ENCODE data around the gene EOLA1. TPM values are rescaled to one million over a fixed set of nuclear protein-coding genes. Genes with fewer than 3 reads are reported as not detected.

EOLA1 gene
- polyA plus RNA-seq, 1 donor (not counting 4 experiments of a cell fraction or from before 2014, with no cell fraction given): 9.3 TPM

DNA sequence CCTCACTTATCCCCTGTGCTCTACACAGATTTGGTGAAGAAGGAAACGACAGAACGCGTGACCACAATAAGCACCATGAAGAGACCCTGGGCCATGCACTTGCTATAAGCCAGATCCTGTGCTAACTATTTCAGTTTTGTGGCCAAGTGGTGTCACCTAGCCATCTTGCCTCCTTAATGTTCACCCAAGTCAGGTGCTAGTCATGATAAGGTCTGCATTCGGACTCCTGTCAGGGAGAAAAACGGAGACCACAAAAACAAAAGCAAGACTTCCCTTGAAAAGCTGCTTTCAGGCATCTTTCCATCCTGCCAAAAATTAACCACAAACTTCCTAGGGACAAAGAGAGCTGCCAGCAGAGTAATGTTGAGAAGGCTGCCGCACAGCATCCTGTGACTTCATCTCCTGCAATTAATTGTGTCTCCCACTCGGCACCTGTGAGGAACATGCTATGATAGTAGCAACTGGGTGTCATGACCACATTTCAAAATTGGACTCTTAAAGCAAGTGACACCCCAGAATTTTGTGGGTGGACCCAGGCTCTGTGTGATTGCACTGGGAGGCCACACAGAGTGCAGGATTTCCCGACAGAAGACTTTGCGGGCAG lies 26.9 kb upstream of the EOLA1 start:
- H3K9me3 ChIP-seq (ENCODE audit: control insufficient read depth, low read depth, low read length): no peaks in the 10 kb centered on the region
- no peak overlapping the region for H2AFZ ChIP-seq (ENCODE audit: control insufficient read depth, low read length)
- H3K4me3 ChIP-seq (ENCODE audit: control insufficient read depth in 2 of 3, extremely low read depth in 1 of 3, insufficient read depth in 2 of 3, low read depth in 1 of 3, low read length in 3 of 3): no peak overlapping the region
- H3K9ac ChIP-seq (ENCODE audit: control insufficient read depth, extremely low read depth, insufficient read depth, low read length): no peak overlapping the region
- no peaks in the 10 kb centered on the region for H4K20me1 ChIP-seq (ENCODE audit: control insufficient read depth, extremely low read depth, insufficient read depth, low read length)
- no peaks in the 10 kb centered on the region for H3K27me3 ChIP-seq (ENCODE audit: control insufficient read depth, extremely low read depth, insufficient read depth, low read length)
- H3K9me1 ChIP-seq (ENCODE audit: control insufficient read depth, extremely low read depth, insufficient read depth, low read length): no peaks in the 10 kb centered on the region
- no peak overlapping the region for H3K27ac ChIP-seq (ENCODE audit: control insufficient read depth, insufficient read depth, low read length)
- DNase-seq (ENCODE audit: low read depth, low spot score): no peak
- dilution Hi-C loops (cut with MboI; ENCODE audit: extremely low pct_ligation_motif_present, low sequenced_read_pairs): no loop called here
- H3K36me3 ChIP-seq (ENCODE audit: control insufficient read depth in 2 of 2, extremely low read depth in 1 of 2, insufficient read depth in 2 of 2, low read length in 2 of 2): no peaks in the 10 kb centered on the region
- no peaks in the 10 kb centered on the region for H3K79me2 ChIP-seq (ENCODE audit: control insufficient read depth, insufficient read depth, low read length)
- FAIRE-seq: no peak
- H3K4me1 ChIP-seq (ENCODE audit: control insufficient read depth, extremely low read depth, insufficient read depth, low read length): peaks cover 21% of the 10 kb centered on the region
- no peak overlapping the region for H3K4me2 ChIP-seq (ENCODE audit: control insufficient read depth, extremely low read depth, insufficient read depth, low read depth, low read length)
- TF ChIP-seq, protein P1, sequence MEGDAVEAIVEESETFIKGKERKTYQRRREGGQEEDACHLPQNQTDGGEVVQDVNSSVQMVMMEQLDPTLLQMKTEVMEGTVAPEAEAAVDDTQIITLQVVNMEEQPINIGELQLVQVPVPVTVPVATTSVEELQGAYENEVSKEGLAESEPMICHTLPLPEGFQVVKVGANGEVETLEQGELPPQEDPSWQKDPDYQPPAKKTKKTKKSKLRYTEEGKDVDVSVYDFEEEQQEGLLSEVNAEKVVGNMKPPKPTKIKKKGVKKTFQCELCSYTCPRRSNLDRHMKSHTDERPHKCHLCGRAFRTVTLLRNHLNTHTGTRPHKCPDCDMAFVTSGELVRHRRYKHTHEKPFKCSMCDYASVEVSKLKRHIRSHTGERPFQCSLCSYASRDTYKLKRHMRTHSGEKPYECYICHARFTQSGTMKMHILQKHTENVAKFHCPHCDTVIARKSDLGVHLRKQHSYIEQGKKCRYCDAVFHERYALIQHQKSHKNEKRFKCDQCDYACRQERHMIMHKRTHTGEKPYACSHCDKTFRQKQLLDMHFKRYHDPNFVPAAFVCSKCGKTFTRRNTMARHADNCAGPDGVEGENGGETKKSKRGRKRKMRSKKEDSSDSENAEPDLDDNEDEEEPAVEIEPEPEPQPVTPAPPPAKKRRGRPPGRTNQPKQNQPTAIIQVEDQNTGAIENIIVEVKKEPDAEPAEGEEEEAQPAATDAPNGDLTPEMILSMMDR (optimal IDR thresholded peaks at IDR 0.05 in 1 of 3, IDR thresholded peaks at IDR 0.05 in 1 of 3, conservative IDR thresholded peaks at IDR 0.05 in 1 of 3; ENCODE audit: extremely low read depth in 1 of 3, insufficient read depth in 2 of 3, low read length in 3 of 3): no peak
- TF ChIP-seq EZH2 (IDR thresholded peaks at IDR 0.05; ENCODE audit: low read length): no peak

DNA sequence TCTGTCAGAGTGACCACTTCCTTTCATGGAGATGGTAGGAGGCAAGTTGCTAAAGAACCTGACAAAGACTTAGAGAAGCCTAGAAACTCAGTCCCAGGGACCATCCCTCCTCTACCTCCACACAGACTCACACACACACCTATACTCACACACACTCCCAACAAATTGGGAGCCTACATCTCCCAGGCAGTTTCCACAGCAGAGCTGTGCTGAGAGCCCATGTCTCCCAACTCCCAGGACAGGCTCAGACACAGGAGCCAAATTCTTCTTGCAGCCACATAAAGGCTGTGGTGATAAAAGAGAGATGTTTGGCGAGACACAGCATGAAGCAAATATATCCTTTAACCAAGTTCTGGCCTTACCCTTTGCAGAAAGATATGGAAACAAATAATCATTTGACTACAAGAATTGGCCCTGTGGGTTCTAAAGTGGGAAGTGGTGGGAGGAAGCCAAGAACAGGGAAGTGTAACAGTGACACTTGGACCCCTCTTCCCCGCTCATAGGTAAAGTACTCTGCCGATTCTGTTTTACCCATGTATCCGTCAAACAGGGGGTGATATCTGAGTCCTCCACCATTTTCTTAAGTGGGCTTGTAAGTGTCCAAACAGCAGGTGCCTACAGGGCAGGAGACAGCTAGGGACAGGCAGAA lies 24.7 kb upstream of the EOLA1 start:
- no peak for FAIRE-seq
- Histone ChIP-seq H3K9ac (ENCODE audit: control insufficient read depth, extremely low read depth, insufficient read depth, low read length) (no peak overlapping the region), H3K36me3 (ENCODE audit: control insufficient read depth in 2 of 2, extremely low read depth in 1 of 2, insufficient read depth in 2 of 2, low read length in 2 of 2) (no peaks in the 10 kb centered on the region), H3K4me3 (ENCODE audit: control insufficient read depth in 2 of 3, extremely low read depth in 1 of 3, insufficient read depth in 2 of 3, low read depth in 1 of 3, low read length in 3 of 3) (no peak overlapping the region), H3K4me2 (ENCODE audit: control insufficient read depth, extremely low read depth, insufficient read depth, low read depth, low read length) (no peak overlapping the region), H3K27ac (ENCODE audit: control insufficient read depth, insufficient read depth, low read length) (no peak overlapping the region), H3K9me3 (ENCODE audit: control insufficient read depth, low read depth, low read length) (no peaks in the 10 kb centered on the region), H3K4me1 (ENCODE audit: control insufficient read depth, extremely low read depth, insufficient read depth, low read length) (peaks cover 14% of the 10 kb centered on the region), H4K20me1 (ENCODE audit: control insufficient read depth, extremely low read depth, insufficient read depth, low read length) (no peaks in the 10 kb centered on the region), H2AFZ (ENCODE audit: control insufficient read depth, low read length) (no peak overlapping the region), H3K9me1 (ENCODE audit: control insufficient read depth, extremely low read depth, insufficient read depth, low read length) (no peaks in the 10 kb centered on the region), H3K79me2 (ENCODE audit: control insufficient read depth, insufficient read depth, low read length) (no peaks in the 10 kb centered on the region), H3K27me3 (ENCODE audit: control insufficient read depth, extremely low read depth, insufficient read depth, low read length) (no peaks in the 10 kb centered on the region)
- dilution Hi-C loops (cut with MboI; ENCODE audit: extremely low pct_ligation_motif_present, low sequenced_read_pairs): no loop called here
- DNase-seq (ENCODE audit: low read depth, low spot score): no peak
- TF ChIP-seq, protein P1 (optimal IDR thresholded peaks at IDR 0.05 in 1 of 3, IDR thresholded peaks at IDR 0.05 in 1 of 3, conservative IDR thresholded peaks at IDR 0.05 in 1 of 3; ENCODE audit: extremely low read depth in 1 of 3, insufficient read depth in 2 of 3, low read length in 3 of 3): no peak
- no peak for TF ChIP-seq EZH2 (IDR thresholded peaks at IDR 0.05; ENCODE audit: low read length)
